Vagina (tissue), 2 donors: ENCODE measurements around the gene NT5C1B. TPM values are rescaled to one million over a fixed set of nuclear protein-coding genes. Genes with fewer than 3 reads are reported as not detected.

Source experiments
- DNase-seq, 2 donors: peaks; one replicate each; pipeline ENCODE4 v3.0.0-alpha.2; 2017; ENCODE audit errors: extremely low spot score in 2 of 2
- H3K27ac ChIP-seq: fragments of 200-600 bp; sonication (generic); one replicate; pipeline ENCODE4 v1.5.1; 2019
- H3K27me3 ChIP-seq: fragments of 200-600 bp; sonication (generic); one replicate; pipeline ENCODE4 v1.5.1; 2019
- H3K36me3 ChIP-seq, 2 donors: fragments of 200-600 bp; sonication (generic); one replicate each; pipeline ENCODE4 v1.5.1; 2017 to 2019
- H3K4me1 ChIP-seq: fragments of 200-600 bp; sonication (generic); one replicate; pipeline ENCODE4 v1.5.1; 2019
- H3K4me3 ChIP-seq, 2 donors: fragments of 200-600 bp; sonication (generic); 1 replicate in 1 of 2; 2 replicates in 1 of 2; pipeline ENCODE4 v1.5.1; 2016 to 2019
- H3K9me3 ChIP-seq: fragments of 200-600 bp; sonication (generic); one replicate; pipeline ENCODE4 v1.5.1; 2019
- CTCF ChIP-seq, 3 experiments: fragments of 450-650 bp in 2 of 3; fragments of 200-600 bp in 1 of 3; sonication (generic) in 1 of 3; IDR thresholded peaks; one replicate each; pipeline ENCODE4 v1.5.1; 2017 to 2019; ENCODE audit warnings: antibody characterized with exemption in 3 of 3, mild to moderate bottlenecking in 2 of 3, moderate library complexity in 2 of 3
- POLR2A ChIP-seq, 2 donors: fragments of 450-650 bp; IDR thresholded peaks; one replicate each; pipeline ENCODE4 v1.6.1; 2017; ENCODE audit warnings: antibody characterized with exemption in 2 of 2, mild to moderate bottlenecking in 2 of 2, moderate library complexity in 2 of 2
- POLR2AphosphoS5 ChIP-seq, 2 donors: sonication (generic); formaldehyde crosslinking; IDR thresholded peaks; one replicate each; pipeline ENCODE4 v1.9.0; 2017; ENCODE audit warnings: antibody characterized with exemption in 2 of 2, mild to moderate bottlenecking in 2 of 2, low read depth in 1 of 2; ENCODE audit not compliant: insufficient read depth in 1 of 2
- intact Hi-C: fragments of 100-400 bp; cut with DNase I; formaldehyde crosslinking; loops from one replicate; pipeline ENCODE4 v1.15.1; 2023
- total RNA-seq: library from RNA; depleted of rRNA; stranded (reverse); fragments of >200 nt; gene quantifications from one replicate; pipeline ENCODE4 v1.2.3, GENCODE V29; 2016

NT5C1B gene
- total RNA-seq, 1 donor from 2014 or later = not detected

- no peak overlapping the region for H3K27ac ChIP-seq
- no peak overlapping the region for H3K4me3 ChIP-seq
- intact Hi-C loops = no loop called here
- H3K27me3 ChIP-seq = no peaks in the 10 kb centered on the region
- no peak for DNase-seq
- no peaks in the 10 kb centered on the region for H3K9me3 ChIP-seq
- H3K4me1 ChIP-seq = no peaks in the 10 kb centered on the region
- H3K36me3 ChIP-seq = no peaks in the 10 kb centered on the region
- TF ChIP-seq CTCF (IDR thresholded peaks at IDR 0.05) (no peak), POLR2A (IDR thresholded peaks at IDR 0.05) (no peak), POLR2AphosphoS5 (IDR thresholded peaks at IDR 0.05; ENCODE audit: insufficient read depth in 1 of 2, low read depth in 1 of 2) (no peak)
These were observed 62.0 kb downstream of the NT5C1B start for GRCh38 chr2:18527326-18527725.

DNA sequence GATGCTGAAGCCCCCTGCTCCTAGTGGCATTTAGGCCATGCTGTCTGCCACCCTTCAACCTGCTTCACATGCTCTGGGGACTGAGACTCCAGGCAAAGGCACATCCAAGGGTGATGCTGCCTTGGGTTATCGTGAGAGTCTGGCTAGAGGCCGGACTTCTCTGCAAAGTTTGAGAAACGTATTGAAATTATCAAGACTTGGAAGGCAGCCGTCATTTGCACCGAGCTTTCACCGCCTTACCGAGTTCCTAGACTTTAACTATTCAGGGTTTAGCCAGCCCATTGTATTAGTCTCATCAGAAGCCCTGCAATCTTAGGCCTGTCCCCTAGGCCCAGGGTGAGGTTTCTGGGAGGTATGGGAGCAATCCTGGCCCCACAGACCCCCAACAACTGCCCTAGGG lies 62.9 kb downstream of the NT5C1B start:
- TF ChIP-seq POLR2AphosphoS5 (IDR thresholded peaks at IDR 0.05; ENCODE audit: insufficient read depth in 1 of 2, low read depth in 1 of 2) (no peak), POLR2A (IDR thresholded peaks at IDR 0.05) (no peak), CTCF (IDR thresholded peaks at IDR 0.05) (no peak)
- Histone ChIP-seq H3K4me1 (no peaks in the 10 kb centered on the region), H3K36me3 (no peaks in the 10 kb centered on the region), H3K27ac (no peak overlapping the region), H3K9me3 (no peaks in the 10 kb centered on the region), H3K4me3 (no peak overlapping the region), H3K27me3 (no peaks in the 10 kb centered on the region)
- intact Hi-C loops = no loop called here
- DNase-seq = no peak

- DNase-seq = no peak
- intact Hi-C loops = no loop called here
- no peak overlapping the region for H3K4me3 ChIP-seq
- peaks cover under 1% of the 10 kb centered on the region for H3K4me1 ChIP-seq
- H3K27me3 ChIP-seq = no peaks in the 10 kb centered on the region
- H3K9me3 ChIP-seq = no peaks in the 10 kb centered on the region
- no peak overlapping the region for H3K27ac ChIP-seq
- H3K36me3 ChIP-seq = no peaks in the 10 kb centered on the region
- TF ChIP-seq CTCF (IDR thresholded peaks at IDR 0.05) = no peak
- no peak for TF ChIP-seq POLR2AphosphoS5 (IDR thresholded peaks at IDR 0.05; ENCODE audit: insufficient read depth in 1 of 2, low read depth in 1 of 2)
- TF ChIP-seq POLR2A (IDR thresholded peaks at IDR 0.05) = no peak
These were observed 63.5 kb downstream of the NT5C1B start for GRCh38 chr2:18525852-18526251.

DNA sequence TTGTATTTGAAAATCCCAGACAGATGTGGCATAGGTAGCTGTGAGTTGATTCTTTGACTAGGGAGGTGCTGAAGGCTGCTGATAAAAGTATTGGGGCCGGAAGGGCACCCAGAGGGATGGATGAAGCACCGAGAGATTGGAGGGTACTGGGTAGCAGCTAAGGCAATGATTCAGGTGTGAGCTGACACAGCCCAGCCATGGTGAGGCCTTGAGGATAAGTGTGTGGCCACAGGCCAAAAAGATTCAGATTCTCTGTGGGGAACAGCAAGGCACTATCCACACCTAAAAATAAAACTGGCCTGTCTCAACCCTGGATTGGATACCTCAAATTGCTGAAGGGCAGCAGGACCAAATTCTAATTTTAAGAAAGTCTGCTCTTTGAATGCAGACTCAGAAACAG lies 64.1 kb downstream of the NT5C1B start:
- TF ChIP-seq CTCF (IDR thresholded peaks at IDR 0.05) (no peak), POLR2AphosphoS5 (IDR thresholded peaks at IDR 0.05; ENCODE audit: insufficient read depth in 1 of 2, low read depth in 1 of 2) (no peak), POLR2A (IDR thresholded peaks at IDR 0.05) (no peak)
- no peak for DNase-seq
- Histone ChIP-seq H3K4me3 (no peak overlapping the region), H3K36me3 (no peaks in the 10 kb centered on the region), H3K9me3 (no peaks in the 10 kb centered on the region), H3K4me1 (peaks cover 7% of the 10 kb centered on the region), H3K27me3 (no peaks in the 10 kb centered on the region), H3K27ac (no peak overlapping the region)
- intact Hi-C loops = no loop called here

DNA sequence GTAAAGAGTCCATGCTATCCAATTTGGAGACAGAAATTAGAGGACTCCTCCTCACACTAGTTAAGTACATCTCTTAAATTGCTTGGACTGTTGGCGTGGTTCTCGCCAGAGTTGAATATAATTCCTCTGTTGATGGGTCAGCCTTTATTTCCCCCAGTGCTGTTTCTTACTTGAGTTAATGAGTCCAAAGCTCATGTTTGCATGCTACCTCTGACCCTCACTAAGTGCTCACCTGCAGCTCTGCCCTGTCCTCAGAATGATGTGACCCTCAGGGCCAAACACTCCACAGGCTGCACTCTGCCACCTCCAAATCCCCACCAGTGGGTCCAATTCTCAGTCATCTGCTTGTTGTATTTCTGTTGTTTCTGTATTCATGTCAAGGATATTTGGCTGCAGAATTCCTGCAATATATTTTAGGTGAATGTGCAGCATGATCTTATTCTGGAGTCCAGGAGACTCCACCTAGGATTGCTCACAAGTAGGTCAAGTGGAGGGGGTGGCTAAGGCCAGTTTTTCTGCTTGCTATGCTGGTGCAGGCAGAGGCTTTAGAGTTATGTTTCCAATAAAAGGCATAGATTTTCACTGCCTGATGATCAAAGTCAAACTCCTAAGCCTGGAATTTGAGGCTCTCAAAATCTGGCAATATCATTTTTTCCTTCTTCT lies 66.8 kb downstream of the NT5C1B start:
- Histone ChIP-seq H3K27me3 (no peaks in the 10 kb centered on the region), H3K27ac (no peak overlapping the region), H3K4me3 (no peak overlapping the region), H3K4me1 (peaks cover 25% of the 10 kb centered on the region), H3K36me3 (no peaks in the 10 kb centered on the region), H3K9me3 (no peaks in the 10 kb centered on the region)
- DNase-seq = no peak
- intact Hi-C loops = loop anchor here (5.0 kb wide), 1 partner anchor 1340 kb away; no protein-coding TSS in a partner anchor
- no peak for TF ChIP-seq CTCF (IDR thresholded peaks at IDR 0.05)
- no peak for TF ChIP-seq POLR2AphosphoS5 (IDR thresholded peaks at IDR 0.05; ENCODE audit: insufficient read depth in 1 of 2, low read depth in 1 of 2)
- TF ChIP-seq POLR2A (IDR thresholded peaks at IDR 0.05) = no peak
